Adrenal gland (tissue), 5 donors: ENCODE measurements around the gene ATG10.
A peak's percentile ranks its signal among the peaks of the same experiment; 100 is the strongest.

Experiments used
- POLR2A ChIP-seq, 2 donors: fragments of 450-650 bp; IDR thresholded peaks; one replicate each; pipeline ENCODE4 v1.6.1; 2017; ENCODE audit warnings: antibody characterized with exemption in 2 of 2, mild to moderate bottlenecking in 2 of 2, moderate library complexity in 1 of 2
- TF ChIP-seq, protein P1 (sequence below), 6 experiments: fragments of 450-650 bp in 4 of 6; fragments of 200-600 bp in 2 of 6; sonication (generic) in 1 of 6; IDR thresholded peaks; 1 replicate in 5 of 6; 2 replicates in 1 of 6; pipeline versions ENCODE4 v1.5.1 to v1.8.0; 2016 to 2021; ENCODE audit warnings: antibody characterized with exemption in 6 of 6, mild to moderate bottlenecking in 2 of 6, moderate library complexity in 1 of 6
- donor health status: DM: no; HTN: no; CAD: no.

DNA sequence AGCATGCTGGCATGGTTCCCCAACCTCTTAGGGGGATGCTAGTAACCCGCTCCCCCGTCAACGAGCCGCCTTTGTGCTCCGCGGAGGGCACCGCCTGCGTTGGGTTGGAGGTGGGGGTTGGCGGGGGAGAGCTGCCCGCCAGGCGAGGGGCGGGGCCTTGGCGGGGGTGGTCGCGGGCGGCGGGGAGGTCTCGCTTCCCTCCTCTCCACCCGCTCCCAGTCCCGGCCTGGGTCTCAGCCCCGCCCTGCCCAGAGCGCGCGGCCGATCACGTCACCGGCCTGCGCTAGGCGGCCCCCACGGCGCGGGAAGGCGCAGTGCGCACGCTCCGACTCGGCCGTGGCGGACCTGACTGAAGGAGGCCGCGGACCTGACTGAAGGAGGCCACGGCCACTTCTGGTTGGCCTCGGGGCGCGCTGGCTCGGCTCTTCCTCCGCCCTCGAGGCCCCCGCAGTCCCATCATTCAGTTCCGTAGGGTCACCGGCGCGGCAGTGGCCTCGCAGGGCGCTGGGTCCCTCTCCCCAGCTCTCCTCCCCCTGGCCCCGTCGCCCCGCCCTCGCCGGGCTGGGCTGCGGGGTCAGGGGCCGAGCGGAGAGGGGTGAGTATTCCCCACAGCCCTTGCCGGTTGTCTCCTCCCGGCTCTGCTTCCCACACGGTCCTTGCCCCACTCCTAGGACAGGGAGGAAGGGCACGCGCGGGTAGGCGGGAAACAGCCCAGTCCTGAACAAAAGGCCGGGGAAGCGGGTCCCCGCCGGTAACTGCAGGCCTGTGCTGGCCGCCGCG, at the start of gene ATG10:
- TF ChIP-seq, protein P1, sequence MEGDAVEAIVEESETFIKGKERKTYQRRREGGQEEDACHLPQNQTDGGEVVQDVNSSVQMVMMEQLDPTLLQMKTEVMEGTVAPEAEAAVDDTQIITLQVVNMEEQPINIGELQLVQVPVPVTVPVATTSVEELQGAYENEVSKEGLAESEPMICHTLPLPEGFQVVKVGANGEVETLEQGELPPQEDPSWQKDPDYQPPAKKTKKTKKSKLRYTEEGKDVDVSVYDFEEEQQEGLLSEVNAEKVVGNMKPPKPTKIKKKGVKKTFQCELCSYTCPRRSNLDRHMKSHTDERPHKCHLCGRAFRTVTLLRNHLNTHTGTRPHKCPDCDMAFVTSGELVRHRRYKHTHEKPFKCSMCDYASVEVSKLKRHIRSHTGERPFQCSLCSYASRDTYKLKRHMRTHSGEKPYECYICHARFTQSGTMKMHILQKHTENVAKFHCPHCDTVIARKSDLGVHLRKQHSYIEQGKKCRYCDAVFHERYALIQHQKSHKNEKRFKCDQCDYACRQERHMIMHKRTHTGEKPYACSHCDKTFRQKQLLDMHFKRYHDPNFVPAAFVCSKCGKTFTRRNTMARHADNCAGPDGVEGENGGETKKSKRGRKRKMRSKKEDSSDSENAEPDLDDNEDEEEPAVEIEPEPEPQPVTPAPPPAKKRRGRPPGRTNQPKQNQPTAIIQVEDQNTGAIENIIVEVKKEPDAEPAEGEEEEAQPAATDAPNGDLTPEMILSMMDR (IDR thresholded peaks at IDR 0.05), result no peak
- TF ChIP-seq POLR2A (IDR thresholded peaks at IDR 0.05), result peak; percentile 91 to 95
